Lower leg skin (tissue), 4 donors: ENCODE data around the gene ABCA13. TPM values are rescaled to one million over a fixed set of nuclear protein-coding genes. Genes with fewer than 3 reads are reported as not detected.

Experiments
- DNase-seq, 2 donors: peaks; one replicate each; pipeline ENCODE4 v3.0.0-alpha.2; 2019; ENCODE audit warnings: low spot score in 2 of 2
- H3K4me3 ChIP-seq: fragments of 200-600 bp; sonication (generic); 2 replicates; pipeline ENCODE4 v1.5.1; 2017; ENCODE audit warnings: mild to moderate bottlenecking, low read depth; ENCODE audit not compliant: poor library complexity, severe bottlenecking
- CTCF ChIP-seq, 3 donors: fragments of 450-650 bp; IDR thresholded peaks; one replicate each; pipeline ENCODE4 v1.5.1; 2016; ENCODE audit warnings: antibody characterized with exemption in 3 of 3, mild to moderate bottlenecking in 3 of 3, moderate library complexity in 2 of 3
- POLR2A ChIP-seq, 2 donors: fragments of 450-650 bp; IDR thresholded peaks; one replicate each; pipeline ENCODE4 v1.6.1; 2016 to 2017; ENCODE audit warnings: antibody characterized with exemption in 2 of 2, mild to moderate bottlenecking in 1 of 2, moderate library complexity in 1 of 2
- WGBS, 2 donors: methylation state at CpG; one replicate each; pipeline ENCODE4 v1.1.5; 2018; 5-methylcytosine and 5-hydroxymethylcytosine counted together
- intact Hi-C: fragments of 100-400 bp; cut with DNase I; formaldehyde crosslinking; loops from one replicate; pipeline ENCODE4 v1.15.0; 2023; ENCODE audit warnings: low total_unique reads
- total RNA-seq, 4 donors: library from RNA; depleted of rRNA; stranded (reverse); fragments of >200 nt; gene quantifications; one replicate each; pipeline ENCODE4 v1.1.0, GENCODE V29; 2016

The ABCA13 gene
- total RNA-seq, 4 donors from 2014 or later: 0.08 to 1.7 (median 0.52) TPM

- DNase-seq: no peak
- no peak for TF ChIP-seq POLR2A (IDR thresholded peaks at IDR 0.05)
- no peak for TF ChIP-seq CTCF (IDR thresholded peaks at IDR 0.05)
- intact Hi-C loops: no loop called here
- 64 to 75% methylated on average over 1 of the region's 1 CpG for WGBS, 2 donors
- H3K4me3 ChIP-seq: no peak overlapping the region
Observed at GRCh38 chr7:48207155-48207675, 36.0 kb downstream of the ABCA13 start.

- WGBS, 2 donors: 54 to 58% methylated on average over 1 of the region's 1 CpG
- intact Hi-C loops: no loop called here
- H3K4me3 ChIP-seq: no peak overlapping the region
- no peak for TF ChIP-seq POLR2A (IDR thresholded peaks at IDR 0.05)
- no peak for TF ChIP-seq CTCF (IDR thresholded peaks at IDR 0.05)
- DNase-seq: no peak
Observed at GRCh38 chr7:48209004-48209600, 37.8 kb downstream of the ABCA13 start.

- H3K4me3 ChIP-seq: no peak overlapping the region
- DNase-seq: no peak
- intact Hi-C loops: no loop called here
- WGBS, 2 donors: 90% methylated on average over 1 of the region's 1 CpG
- TF ChIP-seq POLR2A (IDR thresholded peaks at IDR 0.05) (no peak), CTCF (IDR thresholded peaks at IDR 0.05) (no peak)
Observed at GRCh38 chr7:48213226-48213625, 42.0 kb downstream of the ABCA13 start.

- TF ChIP-seq CTCF (IDR thresholded peaks at IDR 0.05) (no peak), POLR2A (IDR thresholded peaks at IDR 0.05) (no peak)
- 86 to 88% methylated on average over 1 of the region's 1 CpG for WGBS, 2 donors
- DNase-seq: no peak
- intact Hi-C loops: no loop called here
- no peak overlapping the region for H3K4me3 ChIP-seq
Observed at GRCh38 chr7:48217266-48217665, 46.0 kb downstream of the ABCA13 start.

GRCh38 chr7:48217753-48218152 lies 46.5 kb downstream of the ABCA13 start:
- intact Hi-C loops: no loop called here
- no peak for DNase-seq
- H3K4me3 ChIP-seq: no peak overlapping the region
- TF ChIP-seq POLR2A (IDR thresholded peaks at IDR 0.05) (no peak), CTCF (IDR thresholded peaks at IDR 0.05) (no peak)

GRCh38 chr7:48224042-48224441 lies 52.8 kb downstream of the ABCA13 start:
- TF ChIP-seq CTCF (IDR thresholded peaks at IDR 0.05): no peak
- TF ChIP-seq POLR2A (IDR thresholded peaks at IDR 0.05): no peak
- no peak overlapping the region for H3K4me3 ChIP-seq
- no peak for DNase-seq
- intact Hi-C loops: no loop called here
- 48 to 70% methylated on average over 2 of the region's 2 CpGs for WGBS, 2 donors
